ENCODE data around the gene ZNF438. TPM values are rescaled to one million over a fixed set of nuclear protein-coding genes. Genes with fewer than 3 reads are reported as not detected.

ZNF438 gene
- total RNA-seq, 1 experiment from 2014 or later, result 0.83 TPM

DNA sequence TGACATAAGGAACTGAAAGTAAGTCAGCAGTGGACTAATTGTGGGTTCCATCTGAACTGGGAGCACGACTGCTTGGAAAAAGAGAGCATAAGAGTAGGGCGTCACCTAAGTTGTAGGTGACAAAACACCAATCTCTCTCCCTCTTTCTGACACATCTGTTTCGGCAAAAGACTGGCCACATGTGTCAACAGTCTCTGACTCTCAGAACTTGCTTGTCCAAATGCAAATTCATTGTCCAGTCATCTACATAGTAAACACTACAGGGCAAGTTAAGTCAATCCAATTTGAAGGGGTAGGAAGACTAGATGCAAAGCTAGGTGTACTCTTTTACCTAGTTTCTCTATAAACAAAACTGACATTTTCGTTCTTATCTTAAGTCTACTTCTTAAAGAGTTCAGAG, 87.7 kb downstream of the ZNF438 start:
- H3T11ph ChIP-seq (ENCODE audit: low read length), result no peak overlapping the region
- H2BK120ac ChIP-seq (ENCODE audit: low read depth, low read length, poor library complexity, severe bottlenecking), result no peak overlapping the region
- no peaks in the 10 kb centered on the region for H4K20me1 ChIP-seq (ENCODE audit: control insufficient read depth, insufficient read depth, insufficient read length)
- TF ChIP-seq, protein P1, sequence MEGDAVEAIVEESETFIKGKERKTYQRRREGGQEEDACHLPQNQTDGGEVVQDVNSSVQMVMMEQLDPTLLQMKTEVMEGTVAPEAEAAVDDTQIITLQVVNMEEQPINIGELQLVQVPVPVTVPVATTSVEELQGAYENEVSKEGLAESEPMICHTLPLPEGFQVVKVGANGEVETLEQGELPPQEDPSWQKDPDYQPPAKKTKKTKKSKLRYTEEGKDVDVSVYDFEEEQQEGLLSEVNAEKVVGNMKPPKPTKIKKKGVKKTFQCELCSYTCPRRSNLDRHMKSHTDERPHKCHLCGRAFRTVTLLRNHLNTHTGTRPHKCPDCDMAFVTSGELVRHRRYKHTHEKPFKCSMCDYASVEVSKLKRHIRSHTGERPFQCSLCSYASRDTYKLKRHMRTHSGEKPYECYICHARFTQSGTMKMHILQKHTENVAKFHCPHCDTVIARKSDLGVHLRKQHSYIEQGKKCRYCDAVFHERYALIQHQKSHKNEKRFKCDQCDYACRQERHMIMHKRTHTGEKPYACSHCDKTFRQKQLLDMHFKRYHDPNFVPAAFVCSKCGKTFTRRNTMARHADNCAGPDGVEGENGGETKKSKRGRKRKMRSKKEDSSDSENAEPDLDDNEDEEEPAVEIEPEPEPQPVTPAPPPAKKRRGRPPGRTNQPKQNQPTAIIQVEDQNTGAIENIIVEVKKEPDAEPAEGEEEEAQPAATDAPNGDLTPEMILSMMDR (conservative IDR thresholded peaks at IDR 0.05), result no peak
- H3K27ac ChIP-seq (ENCODE audit: insufficient read length, low read depth, low read length), result no peak overlapping the region
- Mint-ChIP-seq H3K9me3 (peaks cover 8% of the 10 kb centered on the region in 2 experiments; a peak in 3 of 5 replicates), H3K27me3 (ENCODE audit: low read depth) (no peaks in the 10 kb centered on the region), H3K4me1 (peaks cover 9 to 10% of the 10 kb centered on the region in 2 experiments), H3K36me3 (ENCODE audit: insufficient read depth in 1 of 3, low read depth in 3 of 3) (peaks cover 0 to 8% (median 2%) of the 10 kb centered on the region in 3 experiments; a peak in 3 of 7 replicates), H3K4me3 (no peak overlapping the region), H3K27ac (no peak overlapping the region)
- H2AFZ ChIP-seq (ENCODE audit: low read length), result no peak overlapping the region
- no peaks in the 10 kb centered on the region for H3K79me2 ChIP-seq (ENCODE audit: insufficient read depth, low read length)
- H3K4me2 ChIP-seq (ENCODE audit: insufficient read depth, insufficient read length, low read length), result no peak overlapping the region
- no peak overlapping the region for H2BK15ac ChIP-seq (ENCODE audit: low read depth, low read length)
- H2BK20ac ChIP-seq (ENCODE audit: low read depth, low read length, poor library complexity, severe bottlenecking), result no peak overlapping the region
- no peak overlapping the region for H4K8ac ChIP-seq (replicated peaks; ENCODE audit: insufficient read length, low read depth, low read length)
- no peak overlapping the region for H3K18ac ChIP-seq (ENCODE audit: insufficient read length, low read depth, low read length)
- H3K56ac ChIP-seq (ENCODE audit: insufficient read length, low read depth, low read length), result no peak overlapping the region
- H4K91ac ChIP-seq (ENCODE audit: insufficient read length, low read depth, low read length), result no peak overlapping the region
- no peak overlapping the region for H3K4ac ChIP-seq (ENCODE audit: low read depth, low read length)
- no peak overlapping the region for H4K5ac ChIP-seq (ENCODE audit: insufficient read length, low read depth, low read length)
- no CpG with 5 or more reads among the region's 4 CpGs for WGBS (ENCODE audit: extremely low coverage, insufficient read length, low lambda C conversion rate)
- H3K23me2 ChIP-seq (ENCODE audit: insufficient read length, low read depth, low read length, poor library complexity, severe bottlenecking), result no peaks in the 10 kb centered on the region
- H3K9me3 ChIP-seq (ENCODE audit: control insufficient read depth, low read depth, low read length), result no peaks in the 10 kb centered on the region
- H3K4me1 ChIP-seq (ENCODE audit: insufficient read depth, low read length), result no peaks in the 10 kb centered on the region
- no peak overlapping the region for H3K9ac ChIP-seq (ENCODE audit: extremely low read depth, insufficient read length, low read length)
- no peak overlapping the region for H2BK5ac ChIP-seq (ENCODE audit: insufficient read length, low read length)
- no peak overlapping the region for H3K23ac ChIP-seq (ENCODE audit: insufficient read length, low read depth, low read length)
- H3K79me1 ChIP-seq (ENCODE audit: insufficient read depth, low read depth, low read length, poor library complexity, severe bottlenecking), result no peaks in the 10 kb centered on the region
- H3K27me3 ChIP-seq (ENCODE audit: insufficient read depth, low read length), result no peaks in the 10 kb centered on the region
- no peak overlapping the region for H3K14ac ChIP-seq (ENCODE audit: insufficient read depth, low read length)
- no peak overlapping the region for H2AK5ac ChIP-seq (ENCODE audit: insufficient read length, low read length)
- no peak overlapping the region for H2BK12ac ChIP-seq (ENCODE audit: insufficient read length, low read depth, low read length)
- DNase-seq, result no peak
